ENCODE data around the gene TUSC2. TPM values are rescaled to one million over a fixed set of nuclear protein-coding genes. Genes with fewer than 3 reads are reported as not detected.

Gene TUSC2
- 33.5 and 35.5 TPM in 2 replicates for total RNA-seq (2021)
- long read RNA-seq, transcript TUSC2-206 (3 exons, 475 nt): minor isoform, 14 of 195 reads
- long read RNA-seq, transcript TUSC2-201 (3 exons, 1,691 nt): major isoform, 166 of 195 reads
- long read RNA-seq, partial matches to known transcripts: 3 of 195 reads
- long read RNA-seq, other reads (novel, unspliced or antisense): 11 of 195 reads

- Histone ChIP-seq H3K14ac (ENCODE audit: insufficient read depth, low read length) (peak within 1 kb of the TSS; percentile 25; the same call in 1 of the 2 replicates), H4K91ac (ENCODE audit: insufficient read length, low read depth, low read length) (no peak within 1 kb of the TSS), H2BK15ac (ENCODE audit: low read depth, low read length) (no peak within 1 kb of the TSS), H3K9ac (ENCODE audit: extremely low read depth, insufficient read length, low read length) (peak within 1 kb of the TSS; percentile 84), H4K5ac (ENCODE audit: insufficient read length, low read depth, low read length) (no peak within 1 kb of the TSS), H3K23me2 (ENCODE audit: insufficient read length, low read depth, low read length, poor library complexity, severe bottlenecking) (peaks cover 9% of the 10 kb centered on the region), H3K18ac (ENCODE audit: insufficient read length, low read depth, low read length) (no peak within 1 kb of the TSS), H3K23ac (ENCODE audit: insufficient read length, low read depth, low read length) (no peak within 1 kb of the TSS), H2BK120ac (ENCODE audit: low read depth, low read length, poor library complexity, severe bottlenecking) (no peak within 1 kb of the TSS), H4K20me1 (ENCODE audit: control insufficient read depth, insufficient read depth, insufficient read length) (no peaks in the 10 kb centered on the region), H3K9me3 (ENCODE audit: control insufficient read depth, low read depth, low read length) (no peaks in the 10 kb centered on the region), H2BK20ac (ENCODE audit: low read depth, low read length, poor library complexity, severe bottlenecking) (no peak within 1 kb of the TSS), H2BK5ac (ENCODE audit: insufficient read length, low read length) (no peak within 1 kb of the TSS), H2AK5ac (ENCODE audit: insufficient read length, low read length) (no peak within 1 kb of the TSS), H2BK12ac (ENCODE audit: insufficient read length, low read depth, low read length) (no peak within 1 kb of the TSS), H3K56ac (ENCODE audit: insufficient read length, low read depth, low read length) (no peak within 1 kb of the TSS), H2AFZ (ENCODE audit: low read length) (no peak within 1 kb of the TSS), H3K4me1 (ENCODE audit: insufficient read depth, low read length) (peaks cover 2% of the 10 kb centered on the region; the same call in 1 of the 2 replicates), H3K79me2 (ENCODE audit: insufficient read depth, low read length) (peaks cover 4% of the 10 kb centered on the region; the same call in 1 of the 2 replicates), H3K27ac (ENCODE audit: insufficient read length, low read depth, low read length) (no peak within 1 kb of the TSS), H4K8ac (replicated peaks; ENCODE audit: insufficient read length, low read depth, low read length) (no peak within 1 kb of the TSS), H3K27me3 (ENCODE audit: insufficient read depth, low read length) (no peaks in the 10 kb centered on the region), H3K4me2 (ENCODE audit: insufficient read depth, insufficient read length, low read length) (peak within 1 kb of the TSS; percentile 94), H3T11ph (ENCODE audit: low read length) (no peak within 1 kb of the TSS), H3K4ac (ENCODE audit: low read depth, low read length) (no peak within 1 kb of the TSS), H3K79me1 (ENCODE audit: insufficient read depth, low read depth, low read length, poor library complexity, severe bottlenecking) (peaks cover 6% of the 10 kb centered on the region)
- no CpG with 5 or more reads among the region's 55 CpGs for WGBS (ENCODE audit: extremely low coverage, insufficient read length, low lambda C conversion rate)
- H3K27ac Mint-ChIP-seq: peak within 1 kb of the TSS; percentile 40 to 94 (median 68); a peak in 5 of 7 replicates
- peaks cover 22 to 59% (median 42%) of the 10 kb centered on the region in 3 experiments; a peak in 6 of 7 replicates for H3K36me3 Mint-ChIP-seq (ENCODE audit: insufficient read depth in 1 of 3, low read depth in 3 of 3)
- no peaks in the 10 kb centered on the region; the same call in 1 of the 2 replicates for H3K27me3 Mint-ChIP-seq (ENCODE audit: low read depth)
- peak; percentile 97 for DNase-seq
- H3K4me1 Mint-ChIP-seq: peaks cover 10 to 25% of the 10 kb centered on the region in 2 experiments
- no peak for TF ChIP-seq CTCF (conservative IDR thresholded peaks at IDR 0.05)
- peak within 1 kb of the TSS; percentile 88 to 96 for H3K4me3 Mint-ChIP-seq
- H3K9me3 Mint-ChIP-seq: no peaks in the 10 kb centered on the region
Observed at GRCh38 chr3:50327943-50328691, at the start of gene TUSC2. TUSC2 (minus strand) TSS chr3:50328223; CDS start chr3:50328099, 124 bp downstream.

Data from H9 (cell line).